ENCODE data around the gene ACSL3.
"Not testable (repeated sequence)": the region's sequence is repeated elsewhere in the genome, so short reads cannot be mapped to it uniquely, and the experiment has no call there.

The ACSL3 gene

GRCh38 chr2:222915092-222915957 is 54.5 kb downstream of the ACSL3 start:
- DNase-seq, result no peak

DNA sequence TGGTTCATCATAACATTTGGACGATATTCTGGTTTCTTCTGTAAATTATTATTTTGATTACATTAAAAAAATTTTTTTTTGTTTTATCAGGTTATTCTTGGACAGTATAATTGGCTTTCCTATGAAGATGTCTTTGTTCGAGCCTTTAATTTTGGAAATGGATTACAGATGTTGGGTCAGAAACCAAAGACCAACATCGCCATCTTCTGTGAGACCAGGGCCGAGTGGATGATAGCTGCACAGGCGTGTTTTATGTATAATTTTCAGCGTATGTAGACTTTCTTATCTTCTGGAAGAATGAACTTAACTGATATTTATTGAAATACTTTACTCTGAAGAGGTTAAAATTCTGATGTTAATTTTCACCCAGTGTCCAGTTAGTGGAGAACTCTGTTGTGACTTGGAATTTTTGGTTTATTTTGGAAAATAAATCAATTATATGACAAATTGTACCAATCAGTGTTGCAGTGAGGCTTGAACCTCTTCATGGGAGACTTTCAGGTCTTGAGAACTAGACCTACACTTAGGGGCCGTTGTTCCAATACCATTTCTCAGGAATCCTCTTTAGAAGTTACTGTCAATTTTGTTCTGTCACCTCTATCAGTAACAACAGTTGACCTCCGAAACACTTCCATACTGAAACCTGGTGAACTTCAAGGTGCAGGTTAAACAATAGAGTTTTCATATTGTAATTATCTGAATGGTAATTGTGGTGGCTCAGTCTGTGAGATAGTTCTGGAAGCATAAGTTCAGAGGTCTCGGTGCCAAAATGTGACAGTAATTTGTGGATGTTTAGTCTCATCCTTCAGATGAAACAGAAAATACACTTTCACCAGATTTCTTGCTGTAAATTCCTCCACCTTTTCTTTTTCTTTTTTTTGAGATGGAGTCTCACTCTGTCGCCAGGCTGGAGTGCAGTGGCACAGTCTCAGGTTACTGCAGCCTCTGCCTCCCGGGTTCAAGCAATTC is 55.7 kb downstream of the ACSL3 start:
- no peak for DNase-seq

- DNase-seq, result not testable (repeated sequence)
Measured at GRCh38 chr2:222917212-222917611, 56.4 kb downstream of the ACSL3 start.

DNA sequence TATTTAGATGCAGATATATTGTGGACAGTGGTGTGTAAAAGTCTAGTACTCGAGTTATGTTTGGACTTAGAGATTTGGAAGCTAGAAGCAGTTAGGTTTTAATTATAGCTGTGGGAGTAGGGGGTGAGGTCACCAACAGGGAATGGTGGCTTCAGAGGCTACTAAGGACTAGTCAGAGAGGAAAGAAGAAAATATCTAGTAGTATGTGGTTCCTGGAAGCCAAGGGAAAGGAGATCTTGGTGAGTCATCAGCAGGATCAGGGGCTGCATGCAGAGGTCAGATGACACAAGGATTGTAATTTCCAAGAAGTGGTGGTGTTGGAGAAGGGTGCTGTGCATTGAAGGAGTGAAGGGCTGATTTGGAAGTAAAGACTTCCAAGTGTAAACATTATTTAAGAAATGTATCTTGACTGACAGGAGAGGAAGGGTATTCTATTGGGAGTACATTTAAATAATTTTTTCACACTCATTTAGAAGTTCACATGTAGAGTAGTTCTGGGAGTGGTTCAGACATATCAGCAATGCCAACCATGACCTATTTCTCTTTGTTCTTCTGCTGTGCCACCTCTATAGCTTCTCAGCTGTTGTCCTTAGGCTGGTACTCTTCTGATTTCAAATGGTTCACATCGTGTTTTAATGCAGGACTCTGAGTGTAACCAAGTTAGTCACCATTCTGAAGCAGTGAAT is 59.1 kb downstream of the ACSL3 start:
- no peak for DNase-seq

DNA sequence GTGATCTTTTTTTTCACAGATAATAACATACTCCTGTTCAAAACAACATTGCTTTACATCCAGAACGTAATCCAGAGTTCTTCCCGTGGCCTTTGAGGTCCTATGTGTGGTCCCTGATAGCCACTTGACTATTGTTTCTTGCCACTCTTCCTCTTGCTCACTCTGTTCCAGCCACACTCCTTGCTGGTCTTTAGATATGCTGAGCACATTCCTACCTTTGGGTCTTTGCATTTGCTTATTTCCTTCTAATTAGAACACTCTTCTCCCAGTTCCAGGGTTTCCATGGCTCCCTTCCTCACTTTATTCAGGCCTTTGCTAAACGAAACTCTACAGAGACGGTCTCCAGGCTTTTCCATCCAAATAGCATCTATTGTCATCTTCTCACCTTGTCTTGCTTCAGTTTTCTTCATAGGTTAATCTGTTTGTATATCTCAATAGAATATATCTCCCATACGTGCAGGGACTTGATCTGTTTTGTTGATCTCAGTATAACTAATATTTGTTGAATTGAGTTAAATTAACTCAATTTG is 59.9 kb downstream of the ACSL3 start:
- no peak for DNase-seq

DNA sequence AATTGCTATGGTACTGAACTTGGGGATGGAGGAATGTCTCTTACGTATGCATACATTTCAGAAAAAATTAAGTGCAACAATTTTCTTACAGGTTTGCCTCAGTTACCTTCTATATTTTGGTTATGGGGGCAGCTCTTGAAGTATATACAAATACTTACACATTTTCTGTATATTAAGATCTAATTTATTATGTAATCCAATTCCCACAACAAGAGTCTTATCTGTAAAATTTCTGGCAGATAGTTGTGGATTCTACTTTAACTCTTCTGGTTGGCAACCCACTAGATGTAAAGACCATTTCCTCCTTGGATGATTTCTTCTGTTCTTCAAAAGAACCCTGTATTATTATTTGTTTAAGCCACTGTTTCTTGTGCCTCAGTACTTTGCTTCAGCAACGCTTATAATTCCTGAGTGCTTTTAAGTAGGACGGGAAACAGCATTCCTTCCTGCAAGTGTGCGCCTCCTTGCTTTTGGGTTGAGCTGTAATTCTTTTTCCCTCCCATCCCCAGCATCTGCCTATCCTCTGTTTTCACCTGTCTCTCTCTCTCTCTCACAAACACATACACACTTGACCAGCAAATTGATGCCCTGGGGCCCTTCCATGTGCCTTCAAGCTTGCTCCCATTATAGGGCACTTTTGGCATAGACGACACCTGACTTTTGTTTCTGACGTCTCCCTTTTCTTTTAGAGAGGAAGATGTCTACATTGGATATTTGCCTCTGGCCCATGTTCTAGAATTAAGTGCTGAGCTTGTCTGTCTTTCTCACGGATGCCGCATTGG is 61.4 kb downstream of the ACSL3 start:
- DNase-seq, result no peak

DNA sequence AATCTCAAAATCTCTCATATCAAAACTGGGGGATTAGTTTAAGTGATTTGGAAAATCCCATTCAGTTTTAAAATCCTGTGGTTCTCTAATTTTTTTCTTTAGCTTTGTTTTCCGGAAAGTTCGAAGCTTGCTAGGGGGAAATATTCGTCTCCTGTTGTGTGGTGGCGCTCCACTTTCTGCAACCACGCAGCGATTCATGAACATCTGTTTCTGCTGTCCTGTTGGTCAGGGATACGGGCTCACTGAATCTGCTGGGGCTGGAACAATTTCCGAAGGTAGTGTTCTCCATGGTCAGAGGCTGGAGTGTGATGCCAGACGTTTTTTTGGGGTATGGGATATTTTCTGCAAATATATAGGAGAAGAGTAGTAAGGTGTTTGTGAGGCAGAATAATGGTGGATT is 66.1 kb downstream of the ACSL3 start:
- DNase-seq, result no peak

- DNase-seq, result no peak
Measured at GRCh38 chr2:222927600-222927999, 66.8 kb downstream of the ACSL3 start.

- DNase-seq, result no peak
Measured at GRCh38 chr2:222928335-222928734, 67.5 kb downstream of the ACSL3 start.

DNA sequence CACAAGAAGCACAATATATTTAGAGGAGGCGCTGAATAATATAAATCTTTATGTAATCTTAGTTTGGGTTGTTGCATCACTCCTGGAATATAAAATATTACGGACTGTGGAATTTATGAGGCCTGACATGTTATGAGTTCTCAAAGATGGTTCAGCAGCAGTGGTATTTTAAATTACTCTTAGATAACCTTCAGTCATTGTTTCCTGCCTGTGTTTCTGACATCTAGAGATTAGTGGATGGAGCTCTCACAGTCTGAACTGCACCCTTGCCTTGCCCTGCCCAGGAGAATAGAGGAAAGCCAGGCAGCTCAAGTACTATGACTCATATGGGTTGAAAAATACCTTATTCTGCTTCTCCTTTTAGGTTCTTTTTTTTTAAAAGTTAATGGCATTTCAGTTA is 70.0 kb downstream of the ACSL3 start:
- no peak for DNase-seq

DNA sequence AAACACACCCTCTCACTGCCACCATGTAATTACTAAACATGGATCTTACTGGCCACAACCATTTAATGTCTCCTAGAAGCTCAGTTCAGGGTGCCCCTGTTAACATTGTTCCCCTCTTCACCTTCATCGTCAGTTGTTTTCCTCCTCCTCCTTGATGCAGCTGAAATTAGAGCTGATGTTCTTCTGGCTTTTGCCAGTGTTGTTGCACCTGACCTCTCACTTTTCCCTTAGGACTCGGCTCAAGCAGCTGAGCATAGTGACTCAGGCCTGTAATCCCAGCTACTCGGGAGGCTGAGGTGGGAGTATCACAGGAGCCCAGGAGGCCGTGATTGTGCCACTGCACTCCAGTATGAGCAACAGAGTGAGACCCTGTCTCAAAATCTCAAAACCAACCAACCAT is 70.8 kb downstream of the ACSL3 start:
- DNase-seq, result no peak

DNA sequence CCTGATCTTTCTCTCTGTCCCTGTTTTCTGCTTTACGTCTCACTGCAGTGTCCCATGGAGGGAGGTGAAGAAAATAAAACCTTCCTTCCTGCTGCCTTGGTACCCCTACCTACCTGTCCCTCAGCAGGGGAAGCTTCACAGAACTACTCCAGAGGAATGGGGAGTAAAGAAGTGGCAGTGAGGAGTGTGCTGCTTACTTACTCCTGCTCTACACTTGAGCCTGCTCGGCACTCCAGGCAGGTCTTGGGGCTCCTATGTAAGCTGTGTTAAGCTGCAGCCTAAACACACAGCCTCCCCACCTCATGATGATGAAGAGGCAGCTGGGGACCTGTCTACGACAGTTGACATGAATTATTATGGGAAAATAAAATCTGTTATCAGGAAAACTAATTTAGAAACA is 72.6 kb downstream of the ACSL3 start:
- DNase-seq, result no peak

DNA sequence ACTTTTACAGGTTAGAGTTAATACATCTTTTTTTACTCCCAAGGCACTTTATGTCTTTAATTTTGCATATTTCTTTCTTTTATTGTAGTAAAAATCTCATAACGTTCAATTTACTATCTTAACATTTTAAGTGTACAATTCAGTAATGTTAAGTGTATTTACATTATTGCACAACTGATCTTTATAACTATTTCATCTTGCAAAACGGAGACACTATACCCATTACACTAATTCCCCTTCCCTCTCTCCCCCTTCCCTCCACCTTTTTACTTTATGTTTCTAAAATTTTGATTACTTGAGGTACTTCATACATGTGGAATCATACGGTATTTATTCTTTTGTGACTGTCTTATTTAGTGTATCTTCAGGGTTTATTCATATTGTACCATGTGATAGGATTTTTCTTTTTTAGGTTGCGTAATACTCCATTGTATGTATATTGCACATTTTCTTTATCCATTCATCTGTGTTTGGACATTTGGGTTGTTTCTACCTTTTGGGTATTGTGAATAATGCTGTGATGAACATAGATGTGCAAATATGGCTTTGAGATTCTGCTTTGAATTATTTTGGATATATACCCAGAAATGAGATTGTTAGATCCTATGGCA is 75.0 kb downstream of the ACSL3 start:
- DNase-seq, result no peak

DNA sequence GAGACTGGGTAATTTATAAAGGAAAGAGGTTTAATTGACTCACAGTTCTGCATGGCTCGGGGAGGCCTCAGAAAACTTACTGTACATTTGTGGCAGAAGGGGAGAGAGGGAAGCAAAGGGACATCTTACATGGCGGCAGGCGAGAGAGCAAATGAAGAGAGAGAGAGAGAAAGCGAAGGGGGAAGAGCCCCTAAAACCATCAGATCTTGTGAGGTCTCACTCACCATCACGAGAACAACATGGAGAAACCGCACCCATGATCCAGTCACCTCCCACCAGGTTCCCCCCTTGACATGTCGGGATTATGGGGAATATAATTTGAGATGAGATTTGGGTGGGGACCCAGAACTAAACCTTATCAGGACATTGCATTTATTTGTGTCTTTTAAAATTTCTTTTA is 75.9 kb downstream of the ACSL3 start:
- DNase-seq, result no peak

GRCh38 chr2:222938327-222938726 is 77.5 kb downstream of the ACSL3 start:
- no peak for DNase-seq

DNA sequence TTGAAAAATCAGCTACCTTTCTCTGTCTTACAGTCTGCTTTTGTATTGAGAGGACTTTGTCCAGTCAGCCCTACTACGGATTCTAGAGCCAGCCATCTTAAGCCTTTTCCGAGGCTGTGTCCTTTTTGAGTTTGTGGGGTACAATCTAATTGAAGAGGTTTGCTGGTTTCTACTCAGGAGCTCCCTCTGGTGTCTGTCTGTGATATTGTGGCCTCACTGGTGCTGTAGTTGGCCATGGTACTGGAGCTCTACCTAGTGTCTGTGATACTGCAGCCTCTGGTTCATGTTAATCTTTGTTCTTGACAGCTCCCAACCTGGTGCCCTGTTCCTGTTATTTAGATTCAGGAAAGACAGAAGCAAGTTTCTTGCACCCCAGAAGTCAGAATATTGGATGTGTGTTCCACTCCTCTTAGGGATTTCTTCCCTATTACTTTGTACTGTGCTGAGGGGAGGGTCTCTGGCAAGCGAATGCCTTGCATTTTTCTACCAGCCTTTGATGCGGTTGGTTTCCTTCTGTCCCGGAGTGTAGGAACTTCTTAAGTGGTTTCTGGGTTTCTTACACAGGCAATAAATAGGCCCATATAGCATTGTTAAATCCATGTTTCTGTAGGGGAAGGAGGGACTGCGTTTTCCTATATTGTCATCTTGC is 78.5 kb downstream of the ACSL3 start:
- peak; percentile 37 for DNase-seq

- no peak for DNase-seq
Measured at GRCh38 chr2:222939979-222940378, 79.1 kb downstream of the ACSL3 start.

- no peak for DNase-seq
Measured at GRCh38 chr2:222941510-222942032, 80.7 kb downstream of the ACSL3 start.

- DNase-seq, result no peak
Measured at GRCh38 chr2:222942561-222942960, 81.7 kb downstream of the ACSL3 start.

- no peak for DNase-seq
Measured at GRCh38 chr2:222942977-222943376, 82.1 kb downstream of the ACSL3 start.

DNA sequence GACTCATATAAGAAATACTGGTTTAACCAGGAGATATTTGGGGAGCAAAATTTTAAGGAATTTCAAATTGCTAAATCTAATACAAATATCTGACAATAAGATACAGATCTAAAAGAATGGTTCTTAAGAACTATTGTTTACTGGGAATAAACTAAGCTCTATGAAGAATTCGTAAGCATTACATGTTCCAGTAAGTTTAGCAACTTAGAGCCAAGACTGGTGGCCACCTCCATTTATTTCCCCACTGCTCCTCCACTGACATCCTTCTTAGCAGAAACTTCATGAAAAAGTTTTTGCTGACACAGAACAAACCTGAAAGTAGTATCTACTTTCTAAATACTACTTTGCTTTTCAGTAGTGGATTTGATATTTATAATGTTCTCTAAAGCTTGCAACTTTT is 83.0 kb downstream of the ACSL3 start:
- no peak for DNase-seq

Measured in CD4-positive, alpha-beta T cell treated with Interleukin-15 for 1 hour (primary cell).